ENCODE results near the gene ANGPTL2. TPM values are rescaled to one million over a fixed set of nuclear protein-coding genes. Genes with fewer than 3 reads are reported as not detected.

The ANGPTL2 gene
- total RNA-seq, 1 donor from 2014 or later: 16.6 TPM

- DNase-seq (ENCODE audit: low spot score in 2 of 2, unreplicated experiment in 2 of 2): no peak
These were observed 36.4 kb upstream of the ANGPTL2 start for GRCh38 chr9:127158786-127159324.

GRCh38 chr9:127155314-127155960, 33.0 kb upstream of the ANGPTL2 start:
- Mint-ChIP-seq H3K9me3 (no peaks in the 10 kb centered on the region), H3K4me3 (no peak overlapping the region), H3K27ac (no peak overlapping the region), H3K36me3 (no peaks in the 10 kb centered on the region), H3K27me3 (ENCODE audit: low read depth) (no peaks in the 10 kb centered on the region), H3K4me1 (no peaks in the 10 kb centered on the region)
- TF ChIP-seq CTCF (IDR thresholded peaks at IDR 0.05; ENCODE audit: unreplicated experiment): no peak
- DNase-seq (ENCODE audit: low spot score in 2 of 2, unreplicated experiment in 2 of 2): no peak

More at GRCh38 chr9:127158786-127159324, 36.4 kb upstream of the ANGPTL2 start:
- no peaks in the 10 kb centered on the region for H3K27me3 Mint-ChIP-seq (ENCODE audit: low read depth)
- no peak overlapping the region for H3K27ac Mint-ChIP-seq
- no peak for TF ChIP-seq CTCF (IDR thresholded peaks at IDR 0.05; ENCODE audit: unreplicated experiment)
- H3K9me3 Mint-ChIP-seq: no peaks in the 10 kb centered on the region
- no peaks in the 10 kb centered on the region for H3K4me1 Mint-ChIP-seq
- H3K4me3 Mint-ChIP-seq: no peak overlapping the region
- H3K36me3 Mint-ChIP-seq: no peaks in the 10 kb centered on the region

GRCh38 chr9:127154390-127155191, 32.2 kb upstream of the ANGPTL2 start:
- DNase-seq (ENCODE audit: low spot score in 2 of 2, unreplicated experiment in 2 of 2): no peak
- no peak for TF ChIP-seq CTCF (IDR thresholded peaks at IDR 0.05; ENCODE audit: unreplicated experiment)
- Mint-ChIP-seq H3K27ac (peak overlapping the region; percentile 14), H3K4me1 (no peaks in the 10 kb centered on the region), H3K4me3 (no peak overlapping the region), H3K27me3 (ENCODE audit: low read depth) (no peaks in the 10 kb centered on the region), H3K36me3 (no peaks in the 10 kb centered on the region), H3K9me3 (no peaks in the 10 kb centered on the region)

GRCh38 chr9:127154003-127154389, 31.6 kb upstream of the ANGPTL2 start:
- TF ChIP-seq CTCF (IDR thresholded peaks at IDR 0.05; ENCODE audit: unreplicated experiment): no peak
- DNase-seq (ENCODE audit: low spot score in 2 of 2, unreplicated experiment in 2 of 2): no peak
- Mint-ChIP-seq H3K27ac (no peak overlapping the region), H3K4me1 (no peaks in the 10 kb centered on the region), H3K36me3 (no peaks in the 10 kb centered on the region), H3K9me3 (no peaks in the 10 kb centered on the region), H3K4me3 (no peak overlapping the region), H3K27me3 (ENCODE audit: low read depth) (no peaks in the 10 kb centered on the region)

GRCh38 chr9:127153501-127153900, 31.1 kb upstream of the ANGPTL2 start:
- no peak for TF ChIP-seq CTCF (IDR thresholded peaks at IDR 0.05; ENCODE audit: unreplicated experiment)

More at GRCh38 chr9:127153501-127153900, 31.1 kb upstream of the ANGPTL2 start:
- no peak overlapping the region for H3K4me3 Mint-ChIP-seq
- no peak overlapping the region for H3K27ac Mint-ChIP-seq
- no peaks in the 10 kb centered on the region for H3K27me3 Mint-ChIP-seq (ENCODE audit: low read depth)
- DNase-seq (ENCODE audit: low spot score in 2 of 2, unreplicated experiment in 2 of 2): no peak
- no peaks in the 10 kb centered on the region for H3K9me3 Mint-ChIP-seq
- H3K36me3 Mint-ChIP-seq: no peaks in the 10 kb centered on the region
- no peaks in the 10 kb centered on the region for H3K4me1 Mint-ChIP-seq

All from mesothelial cell of epicardium (in vitro differentiated cells).